ENCODE results near the gene ESR1.

The ESR1 gene

DNA sequence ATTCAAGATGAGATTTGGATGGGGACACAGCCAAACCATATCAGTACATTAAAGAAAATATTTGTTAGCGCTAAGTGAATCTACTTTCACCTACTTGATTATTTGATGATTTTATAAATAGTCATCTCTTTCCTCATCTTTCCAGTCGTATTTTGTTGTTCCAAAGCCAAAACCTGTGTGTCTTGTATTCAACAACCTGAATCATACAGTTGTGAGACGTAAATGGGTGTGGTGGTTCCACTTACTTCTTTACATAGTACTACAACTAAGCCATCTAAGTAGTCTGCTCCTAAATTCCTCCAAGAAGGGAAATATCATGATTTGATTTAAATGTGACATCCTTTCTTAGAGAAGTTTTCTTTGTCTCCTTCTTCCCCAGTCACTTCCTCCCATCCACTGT lies 132.8 kb downstream of the ESR1 start:
- H3K4me3 ChIP-seq (ENCODE audit: low read depth, low read length): no peak overlapping the region
- no peak for DNase-seq (ENCODE audit: low read depth)
- TF ChIP-seq, protein P1, sequence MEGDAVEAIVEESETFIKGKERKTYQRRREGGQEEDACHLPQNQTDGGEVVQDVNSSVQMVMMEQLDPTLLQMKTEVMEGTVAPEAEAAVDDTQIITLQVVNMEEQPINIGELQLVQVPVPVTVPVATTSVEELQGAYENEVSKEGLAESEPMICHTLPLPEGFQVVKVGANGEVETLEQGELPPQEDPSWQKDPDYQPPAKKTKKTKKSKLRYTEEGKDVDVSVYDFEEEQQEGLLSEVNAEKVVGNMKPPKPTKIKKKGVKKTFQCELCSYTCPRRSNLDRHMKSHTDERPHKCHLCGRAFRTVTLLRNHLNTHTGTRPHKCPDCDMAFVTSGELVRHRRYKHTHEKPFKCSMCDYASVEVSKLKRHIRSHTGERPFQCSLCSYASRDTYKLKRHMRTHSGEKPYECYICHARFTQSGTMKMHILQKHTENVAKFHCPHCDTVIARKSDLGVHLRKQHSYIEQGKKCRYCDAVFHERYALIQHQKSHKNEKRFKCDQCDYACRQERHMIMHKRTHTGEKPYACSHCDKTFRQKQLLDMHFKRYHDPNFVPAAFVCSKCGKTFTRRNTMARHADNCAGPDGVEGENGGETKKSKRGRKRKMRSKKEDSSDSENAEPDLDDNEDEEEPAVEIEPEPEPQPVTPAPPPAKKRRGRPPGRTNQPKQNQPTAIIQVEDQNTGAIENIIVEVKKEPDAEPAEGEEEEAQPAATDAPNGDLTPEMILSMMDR (IDR thresholded peaks at IDR 0.05; ENCODE audit: control insufficient read depth, extremely low read depth, insufficient read depth): no peak

DNA sequence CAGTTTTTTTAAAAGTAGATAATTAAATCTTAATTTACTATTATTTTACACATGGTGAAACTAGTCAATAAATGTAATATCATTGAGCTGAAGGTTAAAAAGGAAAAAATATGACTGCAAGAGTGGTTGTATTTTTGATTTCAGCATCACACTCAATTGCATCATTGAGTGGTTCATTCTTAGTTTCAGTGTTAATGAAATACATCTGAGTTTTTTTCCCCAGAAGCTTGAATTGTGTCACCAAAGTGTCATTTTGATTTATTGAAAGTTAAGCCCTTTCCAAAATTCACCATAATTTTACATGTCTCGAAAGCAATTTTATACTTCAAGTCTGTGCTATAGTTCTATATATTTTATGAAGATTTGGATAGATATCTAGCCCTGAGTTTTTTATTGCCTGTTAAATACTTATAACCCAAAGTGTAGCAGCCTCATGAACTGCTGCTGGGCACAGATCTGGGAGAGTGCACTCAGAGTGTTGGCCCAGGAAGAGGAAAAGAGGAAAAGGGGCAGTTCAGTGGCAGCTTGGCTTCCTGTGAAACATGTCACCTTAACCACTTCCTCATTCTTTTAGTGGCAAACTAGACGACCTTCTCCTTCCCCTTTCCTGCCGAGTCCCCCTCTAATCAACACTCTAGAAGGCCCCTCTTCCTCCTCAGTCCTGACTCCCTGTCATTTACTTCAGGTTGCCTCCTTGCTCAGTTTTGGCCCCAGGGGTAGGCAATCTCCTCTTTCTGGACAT lies 140.7 kb downstream of the ESR1 start:
- TF ChIP-seq, protein P1 (IDR thresholded peaks at IDR 0.05; ENCODE audit: control insufficient read depth, extremely low read depth, insufficient read depth): no peak
- no peak for DNase-seq (ENCODE audit: low read depth)
- no peak overlapping the region for H3K4me3 ChIP-seq (ENCODE audit: low read depth, low read length)

DNA sequence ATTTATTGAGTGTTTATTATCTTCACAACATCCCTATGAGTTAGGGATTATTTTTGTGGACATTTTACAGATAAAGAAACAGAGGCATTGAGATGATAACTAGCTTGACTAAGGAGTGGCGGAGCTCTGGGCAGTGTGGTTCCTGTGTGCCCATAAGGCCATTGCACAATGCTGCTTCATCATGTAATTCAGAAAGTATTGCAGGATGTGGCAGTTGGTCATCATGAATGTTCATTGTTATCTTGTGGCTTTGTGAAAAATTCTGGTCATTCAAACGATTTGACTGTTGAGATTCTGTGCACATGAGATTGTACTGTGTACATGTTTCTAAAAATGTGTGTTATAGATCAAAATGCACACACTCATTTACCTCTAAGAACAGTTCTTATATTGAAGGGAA lies 150.8 kb downstream of the ESR1 start:
- no peak overlapping the region for H3K4me3 ChIP-seq (ENCODE audit: low read depth, low read length)
- no peak for DNase-seq (ENCODE audit: low read depth)
- TF ChIP-seq, protein P1 (IDR thresholded peaks at IDR 0.05; ENCODE audit: control insufficient read depth, extremely low read depth, insufficient read depth): no peak

DNA sequence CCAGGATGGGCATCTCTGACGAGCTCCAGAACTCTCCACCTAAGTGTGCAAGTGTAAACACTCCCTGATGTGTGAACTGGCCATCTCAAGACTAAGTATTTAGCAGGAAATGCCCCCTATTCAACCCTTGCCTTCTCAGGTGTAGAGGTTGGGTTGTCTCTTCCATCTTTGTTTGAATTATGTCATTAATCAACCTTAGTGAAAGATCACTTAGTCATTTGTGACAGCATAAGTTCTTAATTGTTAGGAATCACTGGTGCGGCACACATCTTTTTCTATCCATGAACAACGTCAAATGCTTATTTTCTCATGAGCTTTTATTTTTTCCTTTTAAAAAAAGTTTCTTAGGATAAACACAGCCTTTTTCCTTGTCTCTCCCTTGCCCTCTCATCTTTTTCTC lies 151.6 kb downstream of the ESR1 start:
- no peak overlapping the region for H3K4me3 ChIP-seq (ENCODE audit: low read depth, low read length)
- TF ChIP-seq, protein P1 (IDR thresholded peaks at IDR 0.05; ENCODE audit: control insufficient read depth, extremely low read depth, insufficient read depth): no peak
- DNase-seq (ENCODE audit: low read depth): no peak

DNA sequence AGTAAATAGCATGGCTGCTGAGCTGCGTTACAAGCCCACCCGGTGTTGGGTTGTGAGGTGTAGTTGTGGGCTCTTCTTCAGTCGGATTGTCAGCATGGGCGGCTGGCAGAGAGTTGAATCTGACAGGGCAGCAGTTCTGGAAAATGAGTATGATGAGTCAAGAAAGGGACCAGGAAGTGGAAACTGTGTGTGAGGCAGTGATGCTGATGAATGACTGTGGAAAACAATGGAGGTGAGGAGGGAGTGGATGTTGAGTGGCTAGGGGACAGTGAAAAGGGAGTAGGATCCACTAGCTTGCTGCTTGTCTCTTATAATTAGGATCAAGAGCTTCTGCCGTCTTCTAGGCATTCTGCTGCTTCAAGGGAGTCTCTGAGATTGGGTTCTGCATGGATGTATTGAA lies 154.3 kb downstream of the ESR1 start:
- DNase-seq (ENCODE audit: low read depth): no peak
- TF ChIP-seq, protein P1 (IDR thresholded peaks at IDR 0.05; ENCODE audit: control insufficient read depth, extremely low read depth, insufficient read depth): no peak
- no peak overlapping the region for H3K4me3 ChIP-seq (ENCODE audit: low read depth, low read length)

DNA sequence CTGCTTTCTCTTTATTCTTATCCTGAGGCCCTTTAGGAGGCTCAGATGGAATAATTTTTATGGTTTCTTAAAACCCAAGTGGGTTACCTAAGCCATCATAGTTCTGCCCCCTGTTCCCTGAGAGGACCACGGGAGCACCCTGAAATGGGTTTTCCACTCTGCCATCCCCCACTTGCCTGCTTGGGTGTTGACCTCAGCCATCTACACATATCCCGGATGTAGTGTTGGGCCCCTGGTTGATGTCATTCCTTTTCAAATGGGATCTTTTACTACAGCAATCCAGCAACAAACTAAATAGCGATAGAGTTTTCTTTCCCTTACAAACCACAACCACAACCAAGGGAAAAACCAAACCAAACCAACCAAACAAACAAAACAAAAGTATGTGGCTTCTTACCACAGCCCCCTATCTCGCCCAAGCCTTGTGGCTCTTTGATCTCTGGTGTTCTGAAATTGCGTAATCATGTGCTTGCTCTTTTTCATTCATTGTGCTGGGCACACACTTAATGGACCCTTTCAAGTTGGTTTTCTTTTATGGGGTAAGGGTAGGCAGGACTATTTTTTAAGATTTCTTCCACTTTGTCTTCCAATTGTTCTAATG lies 154.9 kb downstream of the ESR1 start:
- no peak overlapping the region for H3K4me3 ChIP-seq (ENCODE audit: low read depth, low read length)
- no peak for DNase-seq (ENCODE audit: low read depth)
- TF ChIP-seq, protein P1 (IDR thresholded peaks at IDR 0.05; ENCODE audit: control insufficient read depth, extremely low read depth, insufficient read depth): no peak
